GM21529 (cell line): Measurements from ENCODE around the gene AJUBA.
A peak's percentile ranks its signal among the peaks of the same experiment; 100 is the strongest.
"Not testable (repeated sequence)": the region's sequence is repeated elsewhere in the genome, so short reads cannot be mapped to it uniquely, and the experiment has no call there.

ENCODE experiments used
- ATAC-seq: cut with Tn5 transposase; IDR thresholded peaks from one replicate; pipeline ENCODE4 v1.9.1; 2021; ENCODE audit not compliant: unreplicated experiment

Gene AJUBA

GRCh38 chr14:22952418-22952817 lies 29.9 kb downstream of the AJUBA start:
- ATAC-seq, result no peak

GRCh38 chr14:22951795-22952194 lies 30.6 kb downstream of the AJUBA start:
- ATAC-seq, result not testable (repeated sequence)

- ATAC-seq, result no peak
These were observed 36.7 kb downstream of the AJUBA start for GRCh38 chr14:22945642-22946041.

GRCh38 chr14:22939684-22940083 lies 42.7 kb downstream of the AJUBA start:
- ATAC-seq, result no peak

GRCh38 chr14:22935156-22935555 lies 47.2 kb downstream of the AJUBA start:
- no peak for ATAC-seq

- no peak for ATAC-seq
These were observed 50.2 kb downstream of the AJUBA start for GRCh38 chr14:22932146-22932545.

- ATAC-seq, result no peak
These were observed 52.4 kb downstream of the AJUBA start for GRCh38 chr14:22929961-22930364.

GRCh38 chr14:22929104-22929960 lies 53.0 kb downstream of the AJUBA start, which contains the start of gene PRMT5:
PRMT5 (minus strand) TSS chr14:22929376; CDS start chr14:22929361, 15 bp downstream.
- ATAC-seq, result peak; percentile 97

- no peak for ATAC-seq
These were observed 53.9 kb downstream of the AJUBA start for GRCh38 chr14:22928237-22929103.

- ATAC-seq, result no peak
These were observed 56.0 kb downstream of the AJUBA start for GRCh38 chr14:22926316-22926715.

- no peak for ATAC-seq
These were observed 56.8 kb downstream of the AJUBA start for GRCh38 chr14:22925513-22925912.

GRCh38 chr14:22923746-22924145 lies 58.6 kb downstream of the AJUBA start:
- no peak for ATAC-seq

GRCh38 chr14:22922294-22922693 lies 60.1 kb downstream of the AJUBA start:
- no peak for ATAC-seq
